Endodermal cell (in vitro differentiated cells): Measurements from ENCODE around the gene NCR1. TPM values are rescaled to one million over a fixed set of nuclear protein-coding genes. Genes with fewer than 3 reads are reported as not detected.
"Not testable (repeated sequence)": the region's sequence is repeated elsewhere in the genome, so short reads cannot be mapped to it uniquely, and the experiment has no call there.

Experiments used
- DNase-seq: peaks from one replicate; pipeline ENCODE4 v3.0.0-alpha.2; 2017
- H3K27ac ChIP-seq: 2 replicates; pipeline ENCODE4 v1.5.1; 2013; ENCODE audit warnings: mild to moderate bottlenecking, low read depth, low read length, moderate library complexity
- H3K27me3 ChIP-seq: 2 replicates; pipeline ENCODE4 v1.6.1; 2013; ENCODE audit warnings: mild to moderate bottlenecking, low read length, moderate library complexity; ENCODE audit not compliant: insufficient read depth, control insufficient read depth, poor library complexity, severe bottlenecking
- H3K36me3 ChIP-seq: 2 replicates; pipeline ENCODE4 v1.7.0; 2013; ENCODE audit warnings: mild to moderate bottlenecking, low read length, moderate library complexity; ENCODE audit not compliant: control insufficient read depth, insufficient read depth
- H3K4me1 ChIP-seq: one replicate; pipeline ENCODE4 v1.7.0; 2013; ENCODE audit warnings: low read length; ENCODE audit not compliant: control insufficient read depth, insufficient read depth
- H3K4me3 ChIP-seq: 2 replicates; pipeline ENCODE4 v1.5.1; 2013; ENCODE audit warnings: mild to moderate bottlenecking, low read length, moderate library complexity
- H3K9ac ChIP-seq: 2 replicates; pipeline ENCODE4 v1.6.1; 2013; ENCODE audit warnings: mild to moderate bottlenecking, low read length, moderate library complexity; ENCODE audit not compliant: poor library complexity, severe bottlenecking; ENCODE audit errors: extremely low read depth
- H3K9me3 ChIP-seq: 2 replicates; pipeline ENCODE4 v1.6.1; 2013; ENCODE audit warnings: mild to moderate bottlenecking, low read length, moderate library complexity; ENCODE audit not compliant: control insufficient read depth
- H3K27ac Mint-ChIP-seq: 2 replicates; pipeline ENCODE4 v1.8.0; 2020; ENCODE audit warnings: mixed read lengths
- H3K27me3 Mint-ChIP-seq: 2 replicates; pipeline ENCODE4 v1.8.0; 2021; ENCODE audit warnings: mild to moderate bottlenecking, mixed read lengths; ENCODE audit not compliant: insufficient read depth
- H3K36me3 Mint-ChIP-seq: 2 replicates; pipeline ENCODE4 v1.8.0; 2020; ENCODE audit warnings: low read depth, mixed read lengths
- H3K4me1 Mint-ChIP-seq: 2 replicates; pipeline ENCODE4 v1.8.0; 2020; ENCODE audit warnings: mixed read lengths
- H3K4me3 Mint-ChIP-seq: 2 replicates; pipeline ENCODE4 v1.8.0; 2020; ENCODE audit warnings: mild to moderate bottlenecking, moderate library complexity, mixed read lengths
- H3K9me3 Mint-ChIP-seq: 2 replicates; pipeline ENCODE4 v1.8.0; 2020; ENCODE audit warnings: mild to moderate bottlenecking, mixed read lengths
- WGBS, 2 experiments: methylation state at CpG; one replicate each; pipeline versions ENCODE4 v1.1.5 to v1.1.7; 2013; ENCODE audit warnings: missing lambda C conversion rate in 2 of 2, mixed read lengths in 1 of 2; ENCODE audit not compliant: insufficient coverage in 1 of 2, insufficient read length in 1 of 2; 5-methylcytosine and 5-hydroxymethylcytosine counted together
- total RNA-seq, 2 donors: library from RNA; stranded (reverse); fragmentation: NEBNext Ultra II Directional in 1 of 2; extraction: Animal tissue kit (Norgen Biotek cat#: 25700) in 1 of 2; gene quantifications; 2 replicates in 1 of 2; 3 replicates in 1 of 2; pipeline ENCODE4 v1.2.1, GENCODE V29; 2021
- TF ChIP-seq, protein P1 (sequence below): fragments of 200-600 bp; sonication (generic); conservative IDR thresholded peaks from 2 replicates; pipeline ENCODE4 v1.5.0; 2021; ENCODE audit warnings: antibody characterized with exemption, mild to moderate bottlenecking

NCR1 gene
- total RNA-seq, 2 donors from 2014 or later = 24.4 to 34.5 TPM

DNA sequence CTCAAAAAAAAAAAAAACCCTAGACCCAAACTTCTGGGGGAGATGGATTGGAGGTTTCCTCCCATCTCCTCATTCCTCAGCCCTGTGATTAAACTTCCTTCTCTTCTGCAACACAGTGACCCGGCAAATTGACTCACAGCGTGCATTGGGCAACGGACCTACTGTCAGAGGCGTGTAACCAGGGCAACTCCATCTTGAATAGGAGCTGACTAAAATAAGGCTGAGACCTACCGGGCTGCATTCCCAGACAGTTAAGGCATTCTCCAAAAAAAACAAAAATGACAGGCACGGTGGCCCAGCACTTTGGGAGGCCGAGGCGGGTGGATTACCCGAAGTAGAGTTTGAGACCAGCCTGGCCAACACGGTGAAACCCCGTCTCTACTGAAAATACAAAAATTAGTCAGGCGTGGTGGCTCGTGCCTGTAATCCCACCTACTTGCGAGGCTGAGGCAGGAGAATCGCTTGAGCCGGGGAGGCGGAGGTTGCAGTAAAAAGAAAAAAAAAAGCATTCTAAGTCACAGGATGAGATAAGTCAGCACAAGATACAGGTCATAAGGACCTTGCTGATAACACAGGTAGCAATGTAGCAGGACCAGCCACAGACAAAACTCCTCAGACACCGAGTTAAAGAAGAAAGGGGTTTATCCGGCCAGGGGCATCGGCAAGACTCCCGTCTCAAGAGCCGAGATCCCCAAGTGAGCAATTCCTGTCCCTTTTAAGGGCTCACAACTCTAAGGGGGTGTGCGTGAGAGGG, 46.8 kb downstream of the NCR1 start:
- 81 to 90% methylated on average over 20 to 23 of the region's 23 CpGs for WGBS, 2 experiments
- Histone ChIP-seq H3K9ac (no peak overlapping the region), H3K27ac (peak overlapping the region; percentile 88), H3K4me1 (no peaks in the 10 kb centered on the region), H3K4me3 (no peak overlapping the region), H3K36me3 (peaks cover 9% of the 10 kb centered on the region), H3K9me3 (no peaks in the 10 kb centered on the region), H3K27me3 (no peaks in the 10 kb centered on the region)
- TF ChIP-seq, protein P1, sequence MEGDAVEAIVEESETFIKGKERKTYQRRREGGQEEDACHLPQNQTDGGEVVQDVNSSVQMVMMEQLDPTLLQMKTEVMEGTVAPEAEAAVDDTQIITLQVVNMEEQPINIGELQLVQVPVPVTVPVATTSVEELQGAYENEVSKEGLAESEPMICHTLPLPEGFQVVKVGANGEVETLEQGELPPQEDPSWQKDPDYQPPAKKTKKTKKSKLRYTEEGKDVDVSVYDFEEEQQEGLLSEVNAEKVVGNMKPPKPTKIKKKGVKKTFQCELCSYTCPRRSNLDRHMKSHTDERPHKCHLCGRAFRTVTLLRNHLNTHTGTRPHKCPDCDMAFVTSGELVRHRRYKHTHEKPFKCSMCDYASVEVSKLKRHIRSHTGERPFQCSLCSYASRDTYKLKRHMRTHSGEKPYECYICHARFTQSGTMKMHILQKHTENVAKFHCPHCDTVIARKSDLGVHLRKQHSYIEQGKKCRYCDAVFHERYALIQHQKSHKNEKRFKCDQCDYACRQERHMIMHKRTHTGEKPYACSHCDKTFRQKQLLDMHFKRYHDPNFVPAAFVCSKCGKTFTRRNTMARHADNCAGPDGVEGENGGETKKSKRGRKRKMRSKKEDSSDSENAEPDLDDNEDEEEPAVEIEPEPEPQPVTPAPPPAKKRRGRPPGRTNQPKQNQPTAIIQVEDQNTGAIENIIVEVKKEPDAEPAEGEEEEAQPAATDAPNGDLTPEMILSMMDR = no peak
- Mint-ChIP-seq H3K36me3 (peaks cover 19% of the 10 kb centered on the region), H3K9me3 (peaks cover 15% of the 10 kb centered on the region), H3K27me3 (no peaks in the 10 kb centered on the region), H3K4me3 (peak overlapping the region; percentile 6), H3K4me1 (peaks cover 14% of the 10 kb centered on the region), H3K27ac (peak overlapping the region; percentile 93)
- DNase-seq = peak; percentile 57

GRCh38 chr19:54953345-54953713, 47.4 kb downstream of the NCR1 start:
- Mint-ChIP-seq H3K36me3 (peaks cover 21% of the 10 kb centered on the region), H3K4me1 (peaks cover 18% of the 10 kb centered on the region), H3K4me3 (peak overlapping the region; percentile 6), H3K9me3 (peaks cover 17% of the 10 kb centered on the region), H3K27ac (peak overlapping the region; percentile 93)
- DNase-seq = peak; percentile 59
- H3K4me3 ChIP-seq, H3K36me3 ChIP-seq, H3K27me3 ChIP-seq, H3K9ac ChIP-seq, H3K4me1 ChIP-seq, H3K27me3 Mint-ChIP-seq, H3K9me3 ChIP-seq: not testable (repeated sequence)
- 83 to 92% methylated on average over 9 to 10 of the region's 10 CpGs for WGBS, 2 experiments
- peak overlapping the region; percentile 88 for H3K27ac ChIP-seq

DNA sequence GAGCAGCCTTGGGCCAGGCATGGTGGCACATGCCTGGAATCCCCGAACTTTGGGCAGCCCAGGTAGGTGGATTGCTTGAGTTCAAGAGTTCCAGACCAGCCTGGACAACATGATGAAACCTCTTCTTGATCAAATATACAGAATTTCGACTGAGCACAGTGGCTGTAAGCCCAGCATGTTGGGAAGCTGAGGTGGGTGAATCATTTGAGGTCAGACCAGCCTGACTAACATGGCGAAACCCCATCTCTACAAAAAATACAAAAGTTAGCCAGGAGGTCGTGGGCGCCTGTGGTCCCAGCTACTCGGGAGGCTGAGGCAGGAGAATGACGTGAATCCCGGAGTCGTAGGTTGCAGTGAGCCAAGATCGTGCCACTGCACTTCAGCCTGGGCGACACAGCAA, 49.4 kb downstream of the NCR1 start:
- TF ChIP-seq, protein P1 = no peak
- Histone ChIP-seq H3K4me1 (no peaks in the 10 kb centered on the region), H3K9ac (no peak overlapping the region), H3K27me3 (no peaks in the 10 kb centered on the region), H3K36me3 (peaks cover 9% of the 10 kb centered on the region), H3K27ac (no peak overlapping the region), H3K9me3 (no peaks in the 10 kb centered on the region), H3K4me3 (no peak overlapping the region)
- H3K4me1 Mint-ChIP-seq = peaks cover 14% of the 10 kb centered on the region
- DNase-seq = no peak
- H3K4me3 Mint-ChIP-seq = no peak overlapping the region
- H3K9me3 Mint-ChIP-seq = peaks cover 17% of the 10 kb centered on the region
- peaks cover 21% of the 10 kb centered on the region for H3K36me3 Mint-ChIP-seq
- H3K27me3 Mint-ChIP-seq = no peaks in the 10 kb centered on the region
- H3K27ac Mint-ChIP-seq = no peak overlapping the region
- WGBS, 2 experiments = 92 to 94% methylated on average over 9 to 11 of the region's 11 CpGs
